ENCODE measurements around the gene CBX2. TPM values are rescaled to one million over a fixed set of nuclear protein-coding genes. Genes with fewer than 3 reads are reported as not detected.

CBX2 gene
- total RNA-seq, 1 experiment from 2014 or later, result 28.3 TPM

DNA sequence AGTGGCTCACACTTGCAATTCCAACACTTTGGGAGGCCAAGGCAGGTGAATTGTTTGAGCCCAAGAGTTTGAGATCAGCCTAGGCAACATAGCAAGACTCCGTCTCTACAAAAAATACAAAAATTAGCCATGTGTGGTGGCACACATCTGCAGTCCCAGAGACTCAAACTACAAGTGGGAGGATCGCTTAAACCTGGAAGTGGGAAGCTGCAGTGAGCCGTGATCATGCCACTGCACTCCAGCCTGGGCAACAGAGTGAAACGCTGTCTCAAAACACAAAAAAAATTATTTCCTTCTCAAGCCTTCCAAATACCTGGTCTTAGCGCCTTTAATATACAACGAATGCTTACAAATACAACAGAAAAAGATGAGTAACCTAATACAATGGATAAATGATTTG lies 19.7 kb upstream of the CBX2 start:
- Histone ChIP-seq H3K27ac (ENCODE audit: low read depth, low read length) (no peak overlapping the region), H2AFZ (ENCODE audit: low read depth, low read length, poor library complexity, severe bottlenecking) (no peak overlapping the region), H3K36me3 (ENCODE audit: control insufficient read depth in 1 of 2, insufficient read depth in 2 of 2, low read length in 2 of 2) (no peaks in the 10 kb centered on the region), H3K4me3 (replicated peaks in 1 of 2; ENCODE audit: low read depth in 1 of 2, low read length in 2 of 2) (no peak overlapping the region), H3K9ac (ENCODE audit: low read length) (no peak overlapping the region), H3K9me3 (ENCODE audit: control insufficient read depth in 1 of 2, insufficient read depth in 1 of 2, low read depth in 1 of 2, low read length in 2 of 2) (no peaks in the 10 kb centered on the region), H3K27me3 (ENCODE audit: insufficient read depth, low read length) (no peaks in the 10 kb centered on the region), H3K4me1 (ENCODE audit: control insufficient read depth in 1 of 2, insufficient read depth in 2 of 2, low read length in 2 of 2) (no peaks in the 10 kb centered on the region), H3K4me2 (ENCODE audit: low read length) (no peak overlapping the region), H3K9me2 (ENCODE audit: insufficient read depth) (no peaks in the 10 kb centered on the region), H3K79me2 (ENCODE audit: insufficient read depth, low read length) (no peaks in the 10 kb centered on the region), H4K20me1 (ENCODE audit: insufficient read depth) (no peaks in the 10 kb centered on the region)
- TF ChIP-seq CBX3 (IDR thresholded peaks at IDR 0.05; ENCODE audit: low read depth) (no peak), ELF1 (IDR thresholded peaks at IDR 0.05; ENCODE audit: borderline replicate concordance, low read depth) (no peak), ZFX (IDR thresholded peaks at IDR 0.05) (no peak)
- DNase-seq (ENCODE audit: low read depth, low spot score), result no peak
- ChIA-PET RAD21 (ENCODE audit: low non-redundant PET in 1 of 2, low total read pairs in 2 of 2, uncharacterized antibody in 2 of 2, unreplicated experiment in 2 of 2) (no interaction called here), CTCF (interaction anchor here (1.3 kb wide), 1 partner anchor 12 kb away, joined by 8 read pairs; no protein-coding TSS in a partner anchor), POLR2A (interaction anchor here (1.0 kb wide), 1 partner anchor 13 kb away, joined by 3 read pairs; no protein-coding TSS in a partner anchor)
- intact Hi-C loops (cut with micrococcal nuclease), result no loop called here
- ATAC-seq, result no peak
- no TSS peak for BruUV-seq (replicated peaks)

GRCh38 chr17:79760197-79760906 lies 17.6 kb upstream of the CBX2 start:
- CTCF ChIA-PET, result interaction anchor here (0.9 to 1.1 kb wide), 2 partner anchors 14 to 79 kb away, joined by 3 read pairs; no protein-coding TSS in a partner anchor
- Histone ChIP-seq H3K27me3 (ENCODE audit: insufficient read depth, low read length) (no peaks in the 10 kb centered on the region), H3K4me2 (ENCODE audit: low read length) (no peak overlapping the region), H3K4me3 (replicated peaks in 1 of 2; ENCODE audit: low read depth in 1 of 2, low read length in 2 of 2) (no peak overlapping the region), H3K9me2 (ENCODE audit: insufficient read depth) (no peaks in the 10 kb centered on the region), H3K27ac (ENCODE audit: low read depth, low read length) (no peak overlapping the region), H4K20me1 (ENCODE audit: insufficient read depth) (no peaks in the 10 kb centered on the region), H3K9me3 (ENCODE audit: control insufficient read depth in 1 of 2, insufficient read depth in 1 of 2, low read depth in 1 of 2, low read length in 2 of 2) (no peaks in the 10 kb centered on the region), H2AFZ (ENCODE audit: low read depth, low read length, poor library complexity, severe bottlenecking) (no peak overlapping the region), H3K4me1 (ENCODE audit: control insufficient read depth in 1 of 2, insufficient read depth in 2 of 2, low read length in 2 of 2) (no peaks in the 10 kb centered on the region), H3K79me2 (ENCODE audit: insufficient read depth, low read length) (no peaks in the 10 kb centered on the region), H3K36me3 (ENCODE audit: control insufficient read depth in 1 of 2, insufficient read depth in 2 of 2, low read length in 2 of 2) (no peaks in the 10 kb centered on the region), H3K9ac (ENCODE audit: low read length) (no peak overlapping the region)
- DNase-seq (ENCODE audit: low read depth, low spot score), result no peak
- RAD21 ChIA-PET (ENCODE audit: low non-redundant PET in 1 of 2, low total read pairs in 2 of 2, uncharacterized antibody in 2 of 2, unreplicated experiment in 2 of 2), result no interaction called here
- POLR2A ChIA-PET, result no interaction called here
- intact Hi-C loops (cut with micrococcal nuclease), result no loop called here
- no peak for ATAC-seq
- no TSS peak for BruUV-seq (replicated peaks)
- TF ChIP-seq, protein P1, sequence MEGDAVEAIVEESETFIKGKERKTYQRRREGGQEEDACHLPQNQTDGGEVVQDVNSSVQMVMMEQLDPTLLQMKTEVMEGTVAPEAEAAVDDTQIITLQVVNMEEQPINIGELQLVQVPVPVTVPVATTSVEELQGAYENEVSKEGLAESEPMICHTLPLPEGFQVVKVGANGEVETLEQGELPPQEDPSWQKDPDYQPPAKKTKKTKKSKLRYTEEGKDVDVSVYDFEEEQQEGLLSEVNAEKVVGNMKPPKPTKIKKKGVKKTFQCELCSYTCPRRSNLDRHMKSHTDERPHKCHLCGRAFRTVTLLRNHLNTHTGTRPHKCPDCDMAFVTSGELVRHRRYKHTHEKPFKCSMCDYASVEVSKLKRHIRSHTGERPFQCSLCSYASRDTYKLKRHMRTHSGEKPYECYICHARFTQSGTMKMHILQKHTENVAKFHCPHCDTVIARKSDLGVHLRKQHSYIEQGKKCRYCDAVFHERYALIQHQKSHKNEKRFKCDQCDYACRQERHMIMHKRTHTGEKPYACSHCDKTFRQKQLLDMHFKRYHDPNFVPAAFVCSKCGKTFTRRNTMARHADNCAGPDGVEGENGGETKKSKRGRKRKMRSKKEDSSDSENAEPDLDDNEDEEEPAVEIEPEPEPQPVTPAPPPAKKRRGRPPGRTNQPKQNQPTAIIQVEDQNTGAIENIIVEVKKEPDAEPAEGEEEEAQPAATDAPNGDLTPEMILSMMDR (IDR thresholded peaks at IDR 0.05 in 2 of 3, conservative IDR thresholded peaks at IDR 0.05 in 1 of 3; ENCODE audit: borderline replicate concordance in 1 of 3, insufficient read depth in 1 of 3, low read depth in 2 of 3, low read length in 2 of 3), result no peak
- no peak for TF ChIP-seq FOSL1 (IDR thresholded peaks at IDR 0.05; ENCODE audit: low read depth)
- no peak for TF ChIP-seq CEBPB (IDR thresholded peaks at IDR 0.05; ENCODE audit: low read depth)
- TF ChIP-seq, protein P2, sequence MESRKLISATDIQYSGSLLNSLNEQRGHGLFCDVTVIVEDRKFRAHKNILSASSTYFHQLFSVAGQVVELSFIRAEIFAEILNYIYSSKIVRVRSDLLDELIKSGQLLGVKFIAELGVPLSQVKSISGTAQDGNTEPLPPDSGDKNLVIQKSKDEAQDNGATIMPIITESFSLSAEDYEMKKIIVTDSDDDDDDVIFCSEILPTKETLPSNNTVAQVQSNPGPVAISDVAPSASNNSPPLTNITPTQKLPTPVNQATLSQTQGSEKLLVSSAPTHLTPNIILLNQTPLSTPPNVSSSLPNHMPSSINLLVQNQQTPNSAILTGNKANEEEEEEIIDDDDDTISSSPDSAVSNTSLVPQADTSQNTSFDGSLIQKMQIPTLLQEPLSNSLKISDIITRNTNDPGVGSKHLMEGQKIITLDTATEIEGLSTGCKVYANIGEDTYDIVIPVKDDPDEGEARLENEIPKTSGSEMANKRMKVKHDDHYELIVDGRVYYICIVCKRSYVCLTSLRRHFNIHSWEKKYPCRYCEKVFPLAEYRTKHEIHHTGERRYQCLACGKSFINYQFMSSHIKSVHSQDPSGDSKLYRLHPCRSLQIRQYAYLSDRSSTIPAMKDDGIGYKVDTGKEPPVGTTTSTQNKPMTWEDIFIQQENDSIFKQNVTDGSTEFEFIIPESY (IDR thresholded peaks at IDR 0.05; ENCODE audit: extremely low read depth, insufficient replicate concordance, low read length), result no peak
- TF ChIP-seq, protein P3, sequence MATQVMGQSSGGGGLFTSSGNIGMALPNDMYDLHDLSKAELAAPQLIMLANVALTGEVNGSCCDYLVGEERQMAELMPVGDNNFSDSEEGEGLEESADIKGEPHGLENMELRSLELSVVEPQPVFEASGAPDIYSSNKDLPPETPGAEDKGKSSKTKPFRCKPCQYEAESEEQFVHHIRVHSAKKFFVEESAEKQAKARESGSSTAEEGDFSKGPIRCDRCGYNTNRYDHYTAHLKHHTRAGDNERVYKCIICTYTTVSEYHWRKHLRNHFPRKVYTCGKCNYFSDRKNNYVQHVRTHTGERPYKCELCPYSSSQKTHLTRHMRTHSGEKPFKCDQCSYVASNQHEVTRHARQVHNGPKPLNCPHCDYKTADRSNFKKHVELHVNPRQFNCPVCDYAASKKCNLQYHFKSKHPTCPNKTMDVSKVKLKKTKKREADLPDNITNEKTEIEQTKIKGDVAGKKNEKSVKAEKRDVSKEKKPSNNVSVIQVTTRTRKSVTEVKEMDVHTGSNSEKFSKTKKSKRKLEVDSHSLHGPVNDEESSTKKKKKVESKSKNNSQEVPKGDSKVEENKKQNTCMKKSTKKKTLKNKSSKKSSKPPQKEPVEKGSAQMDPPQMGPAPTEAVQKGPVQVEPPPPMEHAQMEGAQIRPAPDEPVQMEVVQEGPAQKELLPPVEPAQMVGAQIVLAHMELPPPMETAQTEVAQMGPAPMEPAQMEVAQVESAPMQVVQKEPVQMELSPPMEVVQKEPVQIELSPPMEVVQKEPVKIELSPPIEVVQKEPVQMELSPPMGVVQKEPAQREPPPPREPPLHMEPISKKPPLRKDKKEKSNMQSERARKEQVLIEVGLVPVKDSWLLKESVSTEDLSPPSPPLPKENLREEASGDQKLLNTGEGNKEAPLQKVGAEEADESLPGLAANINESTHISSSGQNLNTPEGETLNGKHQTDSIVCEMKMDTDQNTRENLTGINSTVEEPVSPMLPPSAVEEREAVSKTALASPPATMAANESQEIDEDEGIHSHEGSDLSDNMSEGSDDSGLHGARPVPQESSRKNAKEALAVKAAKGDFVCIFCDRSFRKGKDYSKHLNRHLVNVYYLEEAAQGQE (IDR thresholded peaks at IDR 0.05; ENCODE audit: low read depth), result no peak
- no peak for TF ChIP-seq EGR1 (IDR thresholded peaks at IDR 0.05; ENCODE audit: low read depth)
- TF ChIP-seq, protein P4, sequence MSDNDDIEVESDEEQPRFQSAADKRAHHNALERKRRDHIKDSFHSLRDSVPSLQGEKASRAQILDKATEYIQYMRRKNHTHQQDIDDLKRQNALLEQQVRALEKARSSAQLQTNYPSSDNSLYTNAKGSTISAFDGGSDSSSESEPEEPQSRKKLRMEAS (IDR thresholded peaks at IDR 0.05), result no peak
- no peak for TF ChIP-seq ELF1 (IDR thresholded peaks at IDR 0.05; ENCODE audit: borderline replicate concordance, low read depth)
- no peak for TF ChIP-seq EZH2 (IDR thresholded peaks at IDR 0.05)
- TF ChIP-seq SRF (IDR thresholded peaks at IDR 0.05; ENCODE audit: low read depth), result no peak
